Glomerular endothelial cell (primary cell): ENCODE results near the gene CACNA1D. TPM values are rescaled to one million over a fixed set of nuclear protein-coding genes. Genes with fewer than 3 reads are reported as not detected.

Experiments used
- DNase-seq: peaks from one replicate; pipeline ENCODE4 v3.0.0-alpha.2; 2011; ENCODE audit warnings: low read depth, low spot score; ENCODE audit errors: extremely low read depth
- total RNA-seq: library from RNA; depleted of rRNA; stranded (reverse); fragments of >200 nt; gene quantifications from 2 replicates; pipeline ENCODE4 v1.2.3, GENCODE V29; 2015

CACNA1D gene
- total RNA-seq, 1 donor from 2014 or later, result not detected

DNA sequence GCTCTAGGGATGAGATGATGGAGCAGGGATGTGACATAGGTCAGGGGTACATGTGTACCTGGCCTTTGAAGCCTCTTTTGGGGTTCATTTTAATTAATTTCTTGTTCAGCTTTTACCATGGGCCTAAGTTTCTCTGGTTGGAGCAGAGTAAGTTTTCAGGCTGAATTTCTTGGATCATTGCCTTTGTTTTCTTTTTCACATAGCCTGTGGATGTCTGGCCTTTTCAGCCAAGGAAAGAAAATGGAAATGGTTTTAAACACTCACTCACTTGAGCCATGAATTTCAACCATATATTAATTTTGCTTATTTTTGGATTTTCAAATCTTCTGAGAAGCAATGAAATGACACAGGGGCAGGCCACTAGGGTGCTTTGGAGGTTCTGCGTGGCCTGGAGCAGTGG lies 30.2 kb downstream of the CACNA1D start:
- DNase-seq, result no peak

DNA sequence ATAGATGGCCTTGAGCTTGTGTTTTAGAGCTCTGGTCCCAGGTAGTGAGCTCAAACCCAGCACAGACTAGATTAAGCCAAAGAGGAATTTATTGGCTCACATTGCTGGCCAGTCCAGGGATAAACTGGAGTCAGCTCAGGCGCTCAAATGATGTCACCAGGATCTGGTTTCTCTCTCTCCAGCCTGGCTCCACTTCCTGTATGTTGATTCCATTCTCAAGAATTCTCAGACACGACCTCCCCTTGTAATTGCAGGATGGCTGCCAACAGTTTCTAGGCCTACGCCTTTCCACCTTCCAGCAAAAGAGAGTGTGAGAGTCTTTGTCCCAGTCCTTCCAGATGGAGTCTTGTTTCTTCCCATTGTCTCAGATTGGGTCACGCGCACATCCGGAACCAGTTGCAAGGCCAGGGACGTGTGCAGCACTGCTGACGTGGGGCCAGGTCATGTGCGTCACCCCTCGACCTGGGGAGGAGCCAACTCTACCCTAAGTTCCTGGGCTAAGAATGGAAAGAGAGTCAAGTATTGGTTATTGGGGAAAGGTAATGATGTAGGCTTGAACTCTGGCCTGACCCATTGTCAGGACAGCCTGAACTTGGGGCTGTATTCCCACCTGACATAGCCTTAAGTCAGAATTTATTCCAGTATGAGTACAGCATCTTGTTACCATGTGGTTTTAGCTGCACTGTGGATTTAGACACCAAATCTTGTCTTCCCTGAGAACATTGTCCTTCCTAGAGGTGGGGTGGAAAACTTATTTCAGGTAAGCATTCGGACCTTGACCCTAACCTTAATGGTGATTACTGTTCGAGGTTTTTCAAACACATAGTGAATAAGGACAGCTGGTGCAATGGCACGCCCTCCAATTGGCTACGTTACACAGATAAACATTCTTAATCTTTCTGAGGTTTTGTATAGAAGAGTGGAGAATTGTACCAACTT lies 31.6 kb downstream of the CACNA1D start:
- no peak for DNase-seq

DNA sequence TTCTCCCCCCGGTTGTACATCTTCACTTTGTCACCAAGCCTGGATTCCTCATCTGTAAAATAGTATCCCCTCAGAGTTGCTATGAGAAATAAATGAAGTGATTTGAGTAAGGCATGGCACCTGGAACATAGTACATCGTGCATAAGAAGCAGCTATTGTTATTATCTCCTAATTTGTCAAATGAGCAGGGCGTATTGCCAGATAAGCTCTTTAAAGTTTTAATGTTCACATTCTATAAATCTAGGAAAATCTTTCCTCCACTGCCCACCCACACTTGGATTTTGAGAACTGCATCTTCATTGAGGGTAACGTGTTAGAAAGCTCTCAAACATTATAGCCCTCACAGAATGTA lies 32.3 kb downstream of the CACNA1D start:
- no peak for DNase-seq

DNA sequence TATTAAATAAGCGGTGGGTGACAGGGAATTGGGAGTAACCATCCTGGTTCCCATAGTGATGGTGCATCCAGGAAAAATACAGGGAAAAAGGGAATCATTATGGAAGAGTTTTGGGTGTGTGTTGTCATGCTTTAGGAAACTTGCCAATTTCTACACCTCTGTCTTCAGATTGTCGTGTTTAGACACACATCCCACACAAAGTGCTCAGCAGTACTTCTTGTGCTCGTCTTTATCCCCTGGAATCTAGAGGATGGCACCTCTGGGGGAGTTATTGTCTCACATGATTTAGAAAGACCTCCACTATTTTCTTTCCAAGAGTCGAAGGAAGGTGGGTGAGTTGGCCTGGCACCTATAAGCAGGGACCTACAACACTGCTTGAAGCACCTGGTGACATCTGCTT lies 35.8 kb downstream of the CACNA1D start:
- DNase-seq, result no peak

DNA sequence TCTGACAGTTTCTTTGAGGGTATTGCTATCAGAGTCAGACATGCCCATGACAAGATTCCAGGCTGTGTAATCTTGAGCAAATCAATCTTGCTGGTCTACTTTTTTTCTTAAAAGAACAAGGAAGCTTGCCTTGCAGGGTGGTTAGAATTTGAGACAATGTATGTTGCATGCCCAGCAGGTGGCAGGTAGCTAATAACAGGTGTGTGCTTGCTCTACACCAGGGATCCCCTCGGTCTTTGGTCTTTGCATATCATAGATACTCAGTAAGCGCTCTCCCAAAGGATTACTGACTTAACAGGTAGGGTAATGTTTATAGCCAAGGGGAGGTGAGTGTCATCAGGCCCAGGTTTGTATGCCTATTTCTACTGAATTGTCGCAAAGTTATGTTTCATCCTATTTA lies 37.3 kb downstream of the CACNA1D start:
- DNase-seq, result no peak

DNA sequence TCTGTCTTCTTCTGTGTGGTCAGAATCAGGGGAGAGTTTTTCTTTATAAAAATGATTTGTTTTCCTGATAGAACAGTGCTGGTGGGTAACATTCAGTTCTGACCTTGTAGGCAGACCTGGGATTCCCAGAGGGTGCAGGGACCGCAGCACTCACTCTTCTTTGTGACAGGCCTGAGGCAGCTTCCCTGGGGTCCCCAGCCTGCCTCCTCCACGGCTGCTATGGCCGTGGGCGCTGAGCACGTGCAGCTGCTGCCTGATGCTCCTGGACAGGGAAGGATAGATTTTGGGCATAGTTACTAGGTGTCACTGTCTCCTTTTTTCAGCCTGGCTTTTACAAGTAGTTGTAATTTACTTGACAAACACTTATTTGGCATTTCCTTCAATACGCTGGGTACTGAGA lies 39.1 kb downstream of the CACNA1D start:
- no peak for DNase-seq

DNA sequence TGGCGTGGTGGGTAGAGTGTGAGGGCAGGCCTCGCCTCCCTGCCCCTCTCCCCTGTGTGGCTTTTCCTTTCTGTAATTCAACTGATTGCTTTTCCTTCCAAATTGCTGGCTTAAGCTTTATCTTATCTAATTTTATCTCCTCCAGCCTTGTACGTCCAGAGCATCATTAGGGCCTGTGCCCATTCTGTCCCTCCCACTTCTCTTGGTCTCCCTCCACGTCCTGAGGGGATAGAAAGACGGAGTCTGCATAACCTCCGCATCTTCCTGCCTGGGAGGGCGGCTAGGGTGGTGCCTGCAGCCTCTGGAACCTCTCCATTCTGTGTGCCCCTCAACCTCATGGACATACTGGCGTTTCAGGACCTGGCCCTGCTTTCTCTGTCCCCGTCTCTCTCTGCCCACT lies 39.8 kb downstream of the CACNA1D start:
- DNase-seq, result no peak

DNA sequence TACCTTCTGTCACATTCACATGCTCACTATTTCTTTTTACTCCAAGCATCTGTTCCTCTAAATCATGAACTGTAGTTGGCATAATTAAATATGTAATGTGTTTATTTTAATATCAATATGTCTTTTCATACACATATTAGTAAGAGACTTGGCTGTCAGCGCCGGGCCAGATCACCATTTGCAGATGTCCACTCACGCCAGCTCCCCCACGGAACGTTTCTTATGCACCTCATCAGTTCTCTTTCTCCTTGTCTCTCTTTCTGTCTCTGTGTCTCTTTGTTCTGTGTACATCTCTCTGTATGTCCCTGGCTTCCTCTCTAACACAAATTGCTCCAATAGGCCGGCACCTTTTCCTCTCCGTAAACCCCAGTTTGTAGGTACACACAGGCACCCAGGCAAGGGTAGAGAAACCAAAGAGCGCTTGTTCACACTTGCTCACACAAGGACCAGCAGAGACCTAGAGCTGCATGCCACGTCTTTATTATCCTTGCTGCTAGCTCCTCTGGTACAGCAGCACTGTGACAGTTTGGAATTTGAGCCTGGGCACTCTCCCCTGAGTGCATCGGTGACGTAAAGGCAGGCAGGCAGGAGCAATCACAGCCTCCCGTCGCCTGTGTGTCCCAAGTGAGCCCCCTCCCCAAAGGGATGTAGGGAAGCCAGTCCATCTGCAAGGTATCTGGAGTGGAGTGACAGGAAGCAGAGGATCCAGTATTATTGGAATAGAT lies 40.4 kb downstream of the CACNA1D start:
- DNase-seq, result no peak

DNA sequence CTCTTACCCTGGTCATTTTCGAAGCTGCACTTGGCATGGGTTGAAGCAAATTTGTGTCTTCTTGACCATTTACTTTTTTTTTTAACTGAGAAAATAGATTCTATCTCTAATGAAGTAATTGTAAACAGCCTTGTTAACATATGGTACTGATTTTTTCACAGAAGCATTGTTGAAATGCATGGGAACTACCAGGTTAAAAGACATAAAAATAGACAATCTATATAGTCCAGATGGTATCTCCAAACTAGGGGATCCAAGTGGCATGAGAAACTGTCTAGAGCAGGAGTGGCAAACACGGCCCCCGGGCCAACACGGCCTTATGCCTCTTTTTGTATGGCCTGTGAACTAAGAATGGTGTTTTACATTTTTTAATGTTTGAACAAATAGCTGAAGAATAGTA lies 41.9 kb downstream of the CACNA1D start:
- no peak for DNase-seq

DNA sequence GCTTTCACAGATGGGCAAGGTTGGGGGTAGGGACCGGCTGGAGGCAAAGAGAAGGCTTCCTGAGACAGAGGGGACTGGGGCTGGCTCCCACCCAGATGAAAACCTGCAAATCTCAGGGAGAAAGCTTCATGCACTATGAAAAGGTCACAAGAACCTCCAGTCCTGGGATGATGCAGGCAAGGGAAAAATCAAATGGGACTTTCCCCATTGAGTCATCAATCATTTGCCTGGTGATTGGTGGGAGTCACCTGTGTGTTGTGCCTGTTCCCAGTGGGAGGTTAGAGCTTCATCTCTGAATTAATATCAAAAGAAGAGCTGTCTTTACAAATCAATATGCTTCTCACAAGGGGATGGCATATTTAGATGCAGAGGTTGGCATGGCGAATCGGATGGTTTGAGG lies 49.9 kb downstream of the CACNA1D start:
- DNase-seq, result no peak

DNA sequence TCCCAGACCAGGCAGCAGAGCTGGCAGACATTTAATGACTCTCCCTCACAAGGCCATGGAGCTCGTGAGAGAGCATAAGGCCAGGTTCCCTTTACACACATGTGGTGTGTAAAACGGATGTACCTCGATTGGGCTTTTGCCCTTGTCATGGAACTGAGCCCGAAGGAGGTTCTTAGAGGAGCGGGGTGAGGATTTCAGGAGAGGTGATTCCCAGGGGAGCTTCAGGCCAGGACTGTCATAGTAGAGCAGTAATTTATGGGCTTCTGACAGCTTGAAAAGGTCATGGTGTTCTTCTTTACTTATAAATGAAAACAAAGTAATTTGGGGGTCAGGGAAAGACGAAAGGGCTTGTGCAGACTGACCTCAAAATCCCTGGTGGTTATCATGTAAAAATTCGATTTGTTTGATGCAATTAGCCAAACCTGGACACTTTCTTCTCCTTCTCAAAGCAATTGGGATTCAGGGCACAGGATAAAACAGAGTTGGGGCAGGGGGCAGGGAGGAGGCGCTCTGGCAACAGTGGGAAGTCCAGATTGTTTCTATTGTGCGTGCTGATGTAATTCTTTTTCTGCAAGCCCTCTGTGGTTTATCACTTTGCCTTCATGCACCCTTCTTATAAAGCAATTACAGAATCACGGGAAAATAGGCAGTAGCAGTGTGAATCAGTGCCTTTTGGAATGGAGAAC lies 51.0 kb downstream of the CACNA1D start:
- no peak for DNase-seq

DNA sequence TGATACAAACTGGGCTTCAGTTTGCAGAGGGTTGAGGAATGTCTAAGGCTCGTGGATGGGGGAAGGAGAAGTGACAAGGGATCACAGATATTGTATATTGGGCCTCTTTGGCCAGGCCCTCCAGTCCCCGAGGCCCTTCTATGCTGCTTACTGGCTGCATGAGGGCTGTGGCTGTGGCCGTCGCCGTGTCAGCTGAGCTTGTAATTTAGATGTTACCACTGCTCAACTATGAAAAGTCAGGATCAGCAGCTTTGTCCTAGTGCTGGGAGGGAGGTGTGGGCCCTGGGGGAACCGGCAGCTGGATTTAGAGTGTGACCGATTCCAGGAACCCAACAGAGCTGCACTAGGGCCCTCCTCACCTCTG lies 51.6 kb downstream of the CACNA1D start:
- DNase-seq, result no peak

DNA sequence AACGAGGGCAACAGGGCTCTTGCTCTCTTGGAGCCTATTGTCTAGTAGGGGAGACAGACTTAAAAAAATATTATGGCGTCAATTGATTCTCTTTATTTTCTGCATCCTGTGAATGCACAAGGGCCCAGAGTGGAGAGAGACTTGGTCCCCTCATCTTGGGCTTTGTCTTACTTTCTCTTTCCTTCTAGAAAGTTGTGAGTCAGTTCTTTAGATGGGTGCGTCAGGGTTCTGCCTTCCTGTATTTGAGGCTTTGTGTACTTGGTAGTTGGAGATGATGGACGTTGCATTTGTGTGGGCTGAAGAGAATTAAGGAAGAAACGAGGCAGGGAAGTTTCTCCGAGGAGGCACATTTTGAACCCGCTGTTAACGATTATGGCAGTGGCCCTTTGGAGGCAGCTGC lies 52.9 kb downstream of the CACNA1D start:
- DNase-seq, result no peak

DNA sequence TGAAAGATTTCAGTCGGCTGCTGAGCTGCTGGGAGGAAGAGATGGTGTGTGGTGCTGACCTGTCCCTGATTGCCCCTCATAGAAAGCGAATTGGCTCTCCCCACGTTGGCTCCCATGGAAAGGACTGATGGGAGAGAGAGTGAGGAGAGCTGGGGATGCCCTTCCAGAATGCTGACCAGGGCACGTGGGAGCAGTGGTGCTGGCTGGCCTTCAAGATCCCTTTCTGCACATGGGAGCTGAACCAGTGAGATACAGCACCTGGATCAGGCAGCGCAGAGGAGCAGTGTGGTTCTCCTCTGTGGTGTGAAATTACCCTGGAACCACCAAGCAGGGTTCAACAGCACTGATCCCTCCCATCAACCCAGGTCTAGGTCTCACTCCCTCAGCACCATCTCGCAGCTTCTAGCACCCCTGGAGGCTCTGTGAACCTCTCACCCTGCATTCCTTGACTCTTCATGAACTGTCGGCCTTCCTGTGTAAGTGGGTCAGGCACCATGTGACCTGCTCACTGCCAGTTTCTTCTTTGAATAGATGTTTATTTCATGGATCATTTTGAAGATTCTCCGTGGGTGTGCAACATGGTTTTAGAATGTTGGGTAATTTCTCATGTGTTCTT lies 55.7 kb downstream of the CACNA1D start:
- DNase-seq, result no peak

DNA sequence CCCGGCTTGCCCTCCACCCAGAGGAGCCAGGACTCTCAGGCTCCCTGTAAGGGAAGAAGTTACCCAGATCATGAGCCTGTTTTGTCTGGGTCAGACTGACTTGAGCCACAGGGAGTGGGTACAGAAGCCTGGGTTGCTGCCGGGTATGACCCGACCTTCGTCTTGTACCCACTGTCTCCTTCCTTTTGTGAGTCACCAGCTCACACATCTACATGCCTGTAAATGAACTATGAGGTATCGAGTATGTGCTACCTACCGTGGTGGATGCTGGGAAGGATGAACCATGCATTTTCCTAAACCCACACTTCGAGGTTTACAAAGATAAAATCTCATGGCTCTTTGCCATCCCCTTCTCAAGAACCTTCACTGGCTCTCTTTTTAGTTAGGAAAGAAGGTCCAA lies 56.9 kb downstream of the CACNA1D start:
- DNase-seq, result no peak

DNA sequence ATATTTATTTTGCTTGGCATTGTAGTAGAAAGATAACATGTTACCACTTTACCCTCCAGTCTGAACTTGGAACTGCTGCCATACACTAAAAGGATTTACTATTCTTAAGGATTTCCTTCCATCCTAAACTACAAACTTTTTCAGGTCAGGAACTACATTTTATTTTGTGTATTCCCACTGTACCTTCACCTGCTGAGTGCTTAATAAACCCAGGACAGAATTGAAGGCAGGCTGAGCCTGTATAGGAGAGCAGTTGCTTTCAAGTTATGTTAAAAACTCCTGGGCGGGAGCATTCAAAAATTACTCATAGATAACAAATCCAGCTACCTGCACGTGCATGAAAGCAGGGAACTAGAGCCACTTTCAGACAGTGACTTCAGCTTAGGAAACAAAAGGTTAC lies 58.3 kb downstream of the CACNA1D start:
- DNase-seq, result no peak

DNA sequence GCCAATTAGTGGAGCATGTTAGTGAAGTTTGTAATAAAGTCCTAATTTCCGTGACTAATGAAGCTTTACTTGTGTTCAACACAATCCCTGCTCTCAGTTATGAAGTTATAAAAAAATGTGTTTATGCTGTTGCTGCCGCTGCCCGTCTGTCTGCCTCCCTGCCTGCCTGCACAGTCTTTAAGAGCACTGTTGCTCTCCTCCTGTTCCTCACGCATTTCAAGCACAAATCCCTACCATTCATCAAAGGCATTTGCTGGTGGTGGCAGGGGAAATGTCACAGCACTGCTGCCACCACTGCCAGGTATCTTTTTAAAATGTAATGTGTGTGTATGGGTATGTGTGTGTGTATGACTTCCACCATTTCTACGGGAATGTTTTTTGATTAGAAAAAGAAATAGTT lies 58.8 kb downstream of the CACNA1D start:
- DNase-seq, result no peak

DNA sequence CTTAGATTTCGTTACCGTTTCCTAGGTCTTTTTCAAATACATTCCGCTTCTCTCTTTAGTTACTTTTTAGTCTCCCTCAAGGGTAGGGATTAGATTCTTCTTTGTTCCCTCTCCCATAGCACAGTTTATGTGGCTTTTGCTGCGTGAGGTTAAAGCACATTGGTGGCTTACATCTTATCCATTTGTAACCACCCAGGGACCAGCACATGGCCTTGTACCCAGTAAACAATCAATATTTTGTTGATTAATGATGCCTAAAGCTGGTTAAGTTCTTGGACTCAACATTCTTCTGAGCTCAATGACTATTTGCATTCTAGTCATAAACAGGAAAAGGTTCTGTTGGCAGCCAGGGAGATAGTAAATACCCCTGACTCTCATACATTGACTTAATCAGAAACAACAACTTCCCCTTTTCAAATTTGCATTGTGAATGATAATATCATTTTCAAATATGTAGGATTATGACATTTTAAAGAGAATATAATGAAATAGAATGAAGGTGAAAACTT lies 60.2 kb downstream of the CACNA1D start:
- DNase-seq, result no peak

DNA sequence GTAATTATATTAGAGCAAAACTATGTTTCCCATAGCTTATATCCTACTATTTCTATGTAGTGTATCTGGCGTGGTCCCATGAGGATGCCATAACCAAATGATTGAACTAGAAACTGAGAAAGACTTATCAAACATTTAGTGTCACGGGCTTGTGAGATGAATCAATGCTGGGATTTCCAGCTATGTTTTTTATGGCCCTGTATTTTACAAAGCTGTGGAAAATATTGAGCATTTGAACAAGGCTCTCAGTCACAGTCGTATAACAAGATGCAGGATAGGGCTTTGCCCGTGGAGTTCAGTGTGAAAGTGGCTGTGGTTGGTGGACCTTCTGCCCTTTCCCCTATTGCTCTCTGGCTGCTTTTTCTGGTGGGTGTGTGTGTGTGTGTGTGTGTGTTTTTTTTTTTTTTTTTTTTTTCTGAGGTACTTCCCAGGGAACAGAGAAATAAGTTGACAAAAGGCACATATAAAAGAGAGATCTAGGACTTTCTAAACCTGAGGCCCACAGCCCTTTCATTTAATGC lies 60.7 kb downstream of the CACNA1D start:
- DNase-seq, result no peak

DNA sequence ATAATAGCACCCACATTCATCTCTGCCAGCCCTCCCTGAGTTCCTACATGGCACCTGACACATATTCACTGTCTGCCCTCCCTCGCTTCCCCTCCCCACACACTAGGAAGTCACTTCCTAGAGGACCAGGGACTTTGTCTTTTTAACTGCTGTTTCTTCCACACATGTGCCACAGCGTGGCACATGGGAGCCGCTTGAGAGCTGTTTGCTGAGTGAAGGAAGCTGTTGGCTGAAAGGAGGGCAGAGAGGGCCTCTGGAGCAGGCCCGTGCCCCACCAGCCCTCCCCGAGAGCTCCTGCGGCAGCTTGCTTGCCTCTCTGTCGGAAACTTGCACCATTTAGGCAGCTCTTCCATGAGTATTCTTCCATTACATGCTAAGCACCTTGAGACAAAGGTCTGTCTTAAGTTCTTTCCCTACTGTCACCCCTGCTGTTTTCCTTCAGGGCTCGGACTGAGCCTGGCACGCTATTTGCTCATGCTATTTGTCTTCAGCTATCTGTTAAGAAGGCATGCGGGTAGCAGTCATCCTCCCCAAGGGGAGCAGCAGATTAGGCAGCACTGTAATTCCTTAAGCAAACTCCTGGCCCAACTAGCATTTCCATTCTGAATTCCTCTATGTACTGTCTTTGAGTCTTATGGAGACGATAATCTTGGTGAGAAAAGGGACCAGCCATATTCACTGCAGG lies 72.2 kb downstream of the CACNA1D start:
- DNase-seq, result no peak
